Measurements from ENCODE around the gene FGFR4.

GRCh38 chr5:177112589-177113220 lies 26.0 kb downstream of the FGFR4 start:
- TF ChIP-seq, protein P1, sequence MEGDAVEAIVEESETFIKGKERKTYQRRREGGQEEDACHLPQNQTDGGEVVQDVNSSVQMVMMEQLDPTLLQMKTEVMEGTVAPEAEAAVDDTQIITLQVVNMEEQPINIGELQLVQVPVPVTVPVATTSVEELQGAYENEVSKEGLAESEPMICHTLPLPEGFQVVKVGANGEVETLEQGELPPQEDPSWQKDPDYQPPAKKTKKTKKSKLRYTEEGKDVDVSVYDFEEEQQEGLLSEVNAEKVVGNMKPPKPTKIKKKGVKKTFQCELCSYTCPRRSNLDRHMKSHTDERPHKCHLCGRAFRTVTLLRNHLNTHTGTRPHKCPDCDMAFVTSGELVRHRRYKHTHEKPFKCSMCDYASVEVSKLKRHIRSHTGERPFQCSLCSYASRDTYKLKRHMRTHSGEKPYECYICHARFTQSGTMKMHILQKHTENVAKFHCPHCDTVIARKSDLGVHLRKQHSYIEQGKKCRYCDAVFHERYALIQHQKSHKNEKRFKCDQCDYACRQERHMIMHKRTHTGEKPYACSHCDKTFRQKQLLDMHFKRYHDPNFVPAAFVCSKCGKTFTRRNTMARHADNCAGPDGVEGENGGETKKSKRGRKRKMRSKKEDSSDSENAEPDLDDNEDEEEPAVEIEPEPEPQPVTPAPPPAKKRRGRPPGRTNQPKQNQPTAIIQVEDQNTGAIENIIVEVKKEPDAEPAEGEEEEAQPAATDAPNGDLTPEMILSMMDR (IDR thresholded peaks at IDR 0.05; ENCODE audit: borderline replicate concordance, extremely low read depth, low read length, poor library complexity, severe bottlenecking), result no peak
- no peak for TF ChIP-seq EZH2 (IDR thresholded peaks at IDR 0.05; ENCODE audit: borderline replicate concordance, low read depth, low read length, severe bottlenecking)
